H1 (cell line): ENCODE measurements around the gene NIN. TPM values are rescaled to one million over a fixed set of nuclear protein-coding genes. Genes with fewer than 3 reads are reported as not detected.

Experiments used
- CTCF ChIA-PET: fragments of 300-600 bp; sonication (Branson Sonifier 250); formaldehyde crosslinking; loops from one replicate; lab custom pipeline; 2021; ENCODE audit not compliant: partially characterized antibody; lab: Charles Lee
- POLR2A ChIA-PET: fragments of 300-600 bp; sonication (Branson Sonifier 250); formaldehyde crosslinking; loops from one replicate; lab custom pipeline; 2021; ENCODE audit warnings: inconsistent platforms; ENCODE audit not compliant: partially characterized antibody; lab: Charles Lee
- DNase-seq, 2 experiments: peaks; one replicate each; pipeline versions ENCODE4 v3.0.0 to v3.0.0-alpha.2; 2010 to 2022; ENCODE audit warnings: low spot score in 2 of 2, low read depth in 1 of 2, mixed read lengths in 1 of 2
- FAIRE-seq: peaks from 2 replicates; lab custom pipeline; 2011; peaks lifted over from hg19 to GRCh38; lab: Jason Lieb, UNC
- H2AFZ ChIP-seq: 2 replicates; pipeline ENCODE4 v1.8.1; 2012; ENCODE audit warnings: low read length, inconsistent platforms
- H2AK5ac ChIP-seq: 2 replicates; pipeline ENCODE4 v1.6.1; 2013; ENCODE audit warnings: low read depth, low read length
- H2BK120ac ChIP-seq: replicated peaks from 2 replicates; pipeline ENCODE3; 2013; ENCODE audit warnings: low read depth, low read length, inconsistent platforms
- H2BK12ac ChIP-seq: 2 replicates; pipeline ENCODE4 v1.6.1; 2013; ENCODE audit warnings: low read depth, low read length
- H2BK15ac ChIP-seq: 2 replicates; pipeline ENCODE4 v1.6.1; 2013; ENCODE audit warnings: low read length
- H2BK20ac ChIP-seq: 2 replicates; pipeline ENCODE4 v1.6.1; 2013; ENCODE audit warnings: low read length
- H2BK5ac ChIP-seq: 2 replicates; pipeline ENCODE4 v1.6.1; 2013; ENCODE audit warnings: low read depth, low read length
- H3K14ac ChIP-seq: 2 replicates; pipeline ENCODE4 v1.6.1; 2013; ENCODE audit warnings: inconsistent platforms; ENCODE audit not compliant: insufficient read length
- H3K18ac ChIP-seq: 2 replicates; pipeline ENCODE4 v1.6.1; 2013; ENCODE audit warnings: low read length; ENCODE audit errors: extremely low read depth
- H3K23ac ChIP-seq: 2 replicates; pipeline ENCODE4 v1.6.1; 2013; ENCODE audit warnings: inconsistent platforms; ENCODE audit not compliant: insufficient read length
- H3K23me2 ChIP-seq: 2 replicates; pipeline ENCODE4 v1.6.1; 2013; ENCODE audit warnings: low read depth, low read length
- H3K27ac ChIP-seq: 2 replicates; pipeline ENCODE4 v1.6.1; 2011; ENCODE audit warnings: low read depth, low read length, inconsistent platforms
- H3K27me3 ChIP-seq, 4 experiments: replicated peaks in 1 of 4; 1 replicate in 1 of 4; 2 replicates in 3 of 4; pipeline versions ENCODE4 v1.6.1 to v1.8.1; 2011 to 2013; ENCODE audit warnings: low read length in 3 of 4, mild to moderate bottlenecking in 3 of 4, inconsistent platforms in 2 of 4, mixed read lengths in 2 of 4, moderate library complexity in 1 of 4; ENCODE audit not compliant: control insufficient read depth in 3 of 4, insufficient read depth in 3 of 4; ENCODE audit errors: extremely low read depth in 1 of 4
- H3K36me3 ChIP-seq, 4 experiments: 2 replicates each; pipeline versions ENCODE4 v1.6.1 to v1.8.1; 2011 to 2013; ENCODE audit warnings: mild to moderate bottlenecking in 4 of 4, low read length in 3 of 4, moderate library complexity in 2 of 4, control low read depth in 1 of 4, inconsistent platforms in 1 of 4; ENCODE audit not compliant: insufficient read depth in 4 of 4, control insufficient read depth in 2 of 4
- H3K4ac ChIP-seq: replicated peaks from 2 replicates; pipeline ENCODE3; 2013; ENCODE audit warnings: low read length, low read depth, mixed read lengths, inconsistent platforms; ENCODE audit not compliant: insufficient read length
- H3K4me1 ChIP-seq, 4 experiments: replicated peaks in 1 of 4; 1 replicate in 1 of 4; 2 replicates in 3 of 4; pipeline versions ENCODE4 v1.6.1 to v1.8.1; 2011 to 2013; ENCODE audit warnings: low read length in 3 of 4, inconsistent platforms in 2 of 4, mixed read lengths in 1 of 4; ENCODE audit not compliant: insufficient read depth in 4 of 4, control insufficient read depth in 3 of 4
- H3K4me2 ChIP-seq, 2 experiments: 2 replicates each; pipeline versions ENCODE4 v1.6.1 to v1.8.1; 2011 to 2013; ENCODE audit warnings: low read depth in 2 of 2, low read length in 2 of 2, control low read depth in 1 of 2, inconsistent platforms in 1 of 2, mild to moderate bottlenecking in 1 of 2; ENCODE audit not compliant: insufficient read depth in 1 of 2
- H3K4me3 ChIP-seq, 4 experiments: fragments of 200-600, 300-600 bp in 1 of 4; sonication (generic), shearing (Covaris generic), sonication (Bioruptor Twin) in 1 of 4; 2 replicates each; pipeline versions ENCODE4 v1.5.1 to v1.8.1; 2011 to 2016; ENCODE audit warnings: low read length in 4 of 4, low read depth in 3 of 4, control low read depth in 2 of 4, inconsistent platforms in 2 of 4, mild to moderate bottlenecking in 2 of 4, mixed read lengths in 1 of 4, moderate library complexity in 1 of 4; ENCODE audit not compliant: insufficient read depth in 2 of 4; ENCODE audit errors: extremely low read depth in 1 of 4
- H3K56ac ChIP-seq: replicated peaks from 2 replicates; pipeline ENCODE3; 2013; ENCODE audit warnings: low read depth, mild to moderate bottlenecking, mixed read lengths, low read length, inconsistent platforms; ENCODE audit not compliant: insufficient read length
- H3K79me1 ChIP-seq: 2 replicates; pipeline ENCODE4 v1.6.1; 2013; ENCODE audit warnings: low read depth, low read length, control low read depth
- H3K79me2 ChIP-seq, 2 experiments: 2 replicates each; pipeline versions ENCODE4 v1.6.1 to v1.8.1; 2012 to 2013; ENCODE audit warnings: low read length in 2 of 2, mild to moderate bottlenecking in 2 of 2, inconsistent platforms in 1 of 2; ENCODE audit not compliant: insufficient read depth in 2 of 2, control insufficient read depth in 1 of 2
- H3K9ac ChIP-seq, 4 experiments: replicated peaks in 1 of 4; 1 replicate in 1 of 4; 2 replicates in 3 of 4; pipeline versions ENCODE4 v1.6.1 to v1.8.1; 2011 to 2013; ENCODE audit warnings: low read depth in 3 of 4, low read length in 3 of 4, control low read depth in 2 of 4, mild to moderate bottlenecking in 2 of 4, moderate library complexity in 2 of 4, inconsistent platforms in 1 of 4; ENCODE audit errors: extremely low read depth in 1 of 4
- H3K9me3 ChIP-seq, 2 experiments: 2 replicates each; pipeline versions ENCODE4 v1.6.1 to v1.8.1; 2012 to 2013; ENCODE audit warnings: mild to moderate bottlenecking in 2 of 2, moderate library complexity in 2 of 2, control low read depth in 1 of 2, inconsistent platforms in 1 of 2, low read depth in 1 of 2, low read length in 1 of 2, mixed read lengths in 1 of 2; ENCODE audit not compliant: insufficient read depth in 2 of 2
- H4K20me1 ChIP-seq, 2 experiments: replicated peaks in 1 of 2; 2 replicates each; pipeline versions ENCODE3 to v1.8.1; 2011 to 2013; ENCODE audit warnings: inconsistent platforms in 2 of 2, low read length in 2 of 2, mild to moderate bottlenecking in 1 of 2; ENCODE audit not compliant: insufficient read depth in 2 of 2, control insufficient read depth in 1 of 2
- H4K5ac ChIP-seq: 2 replicates; pipeline ENCODE4 v1.6.1; 2013; ENCODE audit warnings: low read length, low read depth, mixed read lengths, inconsistent platforms; ENCODE audit not compliant: insufficient read length
- H4K8ac ChIP-seq: 2 replicates; pipeline ENCODE4 v1.8.0; 2013; ENCODE audit warnings: mild to moderate bottlenecking, moderate library complexity, low read length, inconsistent platforms; ENCODE audit not compliant: insufficient read depth; ENCODE audit errors: extremely low read depth
- H4K91ac ChIP-seq: replicated peaks from 2 replicates; pipeline ENCODE3; 2013; ENCODE audit warnings: low read length, mixed read lengths, inconsistent platforms; ENCODE audit not compliant: insufficient read length
- KDM1A ChIP-seq: fragments of 200-600, 300-600 bp; sonication (generic); IDR thresholded peaks from 2 replicates; pipeline ENCODE4 v1.7.1; 2016; ENCODE audit warnings: mild to moderate bottlenecking, low read length, borderline replicate concordance
- polyA plus RNA-seq, 7 experiments: library from polyadenylated mRNA; depleted of rRNA in 3 of 7; stranded (reverse) in 5 of 7; unstranded in 2 of 7; fragments of >200 nt in 5 of 7; fragments of 200-250 nt in 2 of 7; gene quantifications; 1 replicate in 5 of 7; 2 replicates in 1 of 7; 4 replicates in 1 of 7; pipeline versions ENCODE4 v1.2.1 to v1.2.3, GENCODE V29; 2011 to 2013; ENCODE audit warnings: missing spikeins in 2 of 7, mixed read lengths in 2 of 7
- total RNA-seq: library from RNA; stranded (reverse); fragmentation: NEBNext Ultra II Directional; extraction: Animal tissue kit (Norgen Biotek cat#: 25700); gene quantifications from 2 replicates; pipeline ENCODE4 v1.2.1, GENCODE V29; 2021

Gene NIN
- total and polyA plus RNA-seq, 2 of the 8 experiments (the other 6 are each of a cell fraction or from before 2014, with no cell fraction given): 3.2 to 21.3 TPM

- no peak overlapping the region for H4K8ac ChIP-seq
- no peak overlapping the region; the same call in 1 of the 2 replicates for H2BK15ac ChIP-seq
- no peaks in the 10 kb centered on the region for H3K27me3 ChIP-seq
- H3K36me3 ChIP-seq: peaks cover 0 to 7% (median 2%) of the 10 kb centered on the region in 4 experiments; a peak in 4 of 8 replicates
- H2BK20ac ChIP-seq: no peak overlapping the region
- H4K20me1 ChIP-seq: no peaks in the 10 kb centered on the region
- no peak overlapping the region for H2AK5ac ChIP-seq
- H3K9me3 ChIP-seq: no peaks in the 10 kb centered on the region
- no peak overlapping the region for H4K5ac ChIP-seq
- DNase-seq: no peak
- H3K4me1 ChIP-seq: no peaks in the 10 kb centered on the region
- no peak overlapping the region for H4K91ac ChIP-seq
- POLR2A ChIA-PET: interaction anchor here (0.9 to 1.9 kb wide), 3 partner anchors 44 to 110 kb away, joined by 3 to 4 read pairs (median 3); partner anchors contain the start of gene SAV1
- no peak overlapping the region for H3K4ac ChIP-seq
- no peak overlapping the region for H2BK120ac ChIP-seq
- H3K9ac ChIP-seq: no peak overlapping the region; a peak in 1 of 7 replicates
- no peak overlapping the region for H3K18ac ChIP-seq
- TF ChIP-seq KDM1A: no peak
- no peaks in the 10 kb centered on the region for H3K79me1 ChIP-seq
- H3K4me2 ChIP-seq: no peak overlapping the region
- no peaks in the 10 kb centered on the region for H3K79me2 ChIP-seq
- no peak for FAIRE-seq
- H2BK12ac ChIP-seq: no peak overlapping the region
- CTCF ChIA-PET: interaction anchor here (0.7 to 8.5 kb wide), 31 partner anchors 10 to 456 kb away, joined by 3 to 102 read pairs (median 7); partner anchors contain the start of genes ATL1 and NIN
- H2AFZ ChIP-seq: no peak overlapping the region
- H3K23ac ChIP-seq: no peak overlapping the region
- H3K4me3 ChIP-seq: no peak overlapping the region
- H3K14ac ChIP-seq: no peak overlapping the region
- H3K23me2 ChIP-seq: no peaks in the 10 kb centered on the region
- H2BK5ac ChIP-seq: no peak overlapping the region
- H3K27ac ChIP-seq: no peak overlapping the region
- H3K56ac ChIP-seq: no peak overlapping the region
Observed at GRCh38 chr14:50776522-50776921, 54.4 kb downstream of the NIN start.
